GM13976 (cell line): Measurements from ENCODE around the gene LIN28B.

ENCODE experiments used
- DNase-seq: peaks from one replicate; pipeline ENCODE4 v3.0.0; 2012; ENCODE audit warnings: low spot score
- CTCF ChIP-seq: IDR thresholded peaks from 2 replicates; pipeline ENCODE4 v1.5.1; 2012; ENCODE audit warnings: borderline replicate concordance, mild to moderate bottlenecking; ENCODE audit not compliant: insufficient read depth; ENCODE audit errors: extremely low read depth, missing control alignments, control extremely low read depth
- in situ Hi-C: fragments of 300-500 bp; cut with MboI; formaldehyde crosslinking; loops from one replicate; pipeline ENCODE4 v1.12.0; 2022; ENCODE audit warnings: low sequenced_read_pairs, mixed read lengths, inconsistent platforms; ENCODE audit not compliant: unreplicated experiment

The LIN28B gene

GRCh38 chr6:104955927-104956730, 778 bp upstream of the LIN28B start:
- in situ Hi-C loops, result no loop called here
- no peak for DNase-seq
- TF ChIP-seq CTCF, result no peak

GRCh38 chr6:104957301-104958177, 632 bp downstream of the LIN28B start:
- no peak for TF ChIP-seq CTCF
- in situ Hi-C loops, result no loop called here
- no peak for DNase-seq

GRCh38 chr6:104958178-104959025, 1.5 kb downstream of the LIN28B start:
- DNase-seq, result no peak
- no peak for TF ChIP-seq CTCF

GRCh38 chr6:104959026-104959858, 2.3 kb downstream of the LIN28B start:
- DNase-seq, result no peak
- in situ Hi-C loops, result no loop called here
- TF ChIP-seq CTCF, result no peak

More at GRCh38 chr6:104958178-104959025, 1.5 kb downstream of the LIN28B start:
- in situ Hi-C loops, result no loop called here

- no peak for DNase-seq
- in situ Hi-C loops, result no loop called here
- no peak for TF ChIP-seq CTCF
Measured at GRCh38 chr6:104969108-104969507, 12.2 kb downstream of the LIN28B start.
